Measurements from ENCODE around the gene TSC22D2. TPM values are rescaled to one million over a fixed set of nuclear protein-coding genes. Genes with fewer than 3 reads are reported as not detected.

Gene TSC22D2
- total and polyA plus RNA-seq, 2 experiments from 2014 or later, result 34.9 to 38.8 TPM

DNA sequence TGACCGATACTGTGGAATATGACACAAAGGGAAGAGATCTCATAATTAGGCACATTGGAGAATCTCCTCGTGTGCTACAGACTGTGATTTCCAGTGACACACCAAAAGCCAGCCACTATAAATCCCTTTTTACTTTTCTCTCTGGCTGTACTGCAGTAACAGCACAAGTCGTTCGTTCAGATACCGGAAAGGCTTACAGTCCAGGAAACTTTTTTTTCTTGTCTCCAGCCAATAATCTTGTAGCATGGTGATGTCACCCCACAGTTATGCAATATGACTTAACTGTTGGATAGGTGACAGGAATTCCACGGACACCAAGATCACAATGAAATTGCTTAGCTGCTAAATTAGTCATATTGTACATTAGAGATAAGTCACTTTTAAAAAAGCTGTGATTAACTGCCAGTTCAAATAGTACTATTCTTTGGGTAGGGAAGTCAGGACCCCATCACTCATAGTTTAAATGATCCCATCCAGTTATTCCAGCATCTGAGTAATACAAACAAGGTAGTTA, 36.3 kb upstream of the TSC22D2 start:
- Histone ChIP-seq H3K9me2 (replicated peaks; ENCODE audit: insufficient read depth) (no peaks in the 10 kb centered on the region), H3K27ac (peak overlapping the region; percentile 87), H3K9me3 (ENCODE audit: low read depth) (no peaks in the 10 kb centered on the region), H3K27me3 (no peaks in the 10 kb centered on the region), H3K79me2 (no peaks in the 10 kb centered on the region), H2AFZ (no peak overlapping the region), H3K4me2 (peak overlapping the region; percentile 69), H4K20me1 (ENCODE audit: insufficient read depth, poor library complexity, severe bottlenecking) (no peaks in the 10 kb centered on the region), H3K4me1 (ENCODE audit: insufficient read depth) (peaks cover 35% of the 10 kb centered on the region), H3K4me3 (no peak overlapping the region), H3K36me3 (replicated peaks; ENCODE audit: insufficient read depth, low read depth) (no peaks in the 10 kb centered on the region)
- WGBS (ENCODE audit: low lambda C conversion rate, missing lambda C conversion rate), result 20% methylated on average over 6 of the region's 6 CpGs
- peak; percentile 92 for DNase-seq (ENCODE audit: low spot score)
- TF ChIP-seq, protein P1, sequence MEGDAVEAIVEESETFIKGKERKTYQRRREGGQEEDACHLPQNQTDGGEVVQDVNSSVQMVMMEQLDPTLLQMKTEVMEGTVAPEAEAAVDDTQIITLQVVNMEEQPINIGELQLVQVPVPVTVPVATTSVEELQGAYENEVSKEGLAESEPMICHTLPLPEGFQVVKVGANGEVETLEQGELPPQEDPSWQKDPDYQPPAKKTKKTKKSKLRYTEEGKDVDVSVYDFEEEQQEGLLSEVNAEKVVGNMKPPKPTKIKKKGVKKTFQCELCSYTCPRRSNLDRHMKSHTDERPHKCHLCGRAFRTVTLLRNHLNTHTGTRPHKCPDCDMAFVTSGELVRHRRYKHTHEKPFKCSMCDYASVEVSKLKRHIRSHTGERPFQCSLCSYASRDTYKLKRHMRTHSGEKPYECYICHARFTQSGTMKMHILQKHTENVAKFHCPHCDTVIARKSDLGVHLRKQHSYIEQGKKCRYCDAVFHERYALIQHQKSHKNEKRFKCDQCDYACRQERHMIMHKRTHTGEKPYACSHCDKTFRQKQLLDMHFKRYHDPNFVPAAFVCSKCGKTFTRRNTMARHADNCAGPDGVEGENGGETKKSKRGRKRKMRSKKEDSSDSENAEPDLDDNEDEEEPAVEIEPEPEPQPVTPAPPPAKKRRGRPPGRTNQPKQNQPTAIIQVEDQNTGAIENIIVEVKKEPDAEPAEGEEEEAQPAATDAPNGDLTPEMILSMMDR (IDR thresholded peaks at IDR 0.05; ENCODE audit: poor library complexity), result no peak
- TF ChIP-seq EZH2phosphoT487 (IDR thresholded peaks at IDR 0.05; ENCODE audit: low read depth, severe bottlenecking, unreplicated experiment), result no peak
- TF ChIP-seq EZH2 (IDR thresholded peaks at IDR 0.05; ENCODE audit: borderline replicate concordance), result no peak

DNA sequence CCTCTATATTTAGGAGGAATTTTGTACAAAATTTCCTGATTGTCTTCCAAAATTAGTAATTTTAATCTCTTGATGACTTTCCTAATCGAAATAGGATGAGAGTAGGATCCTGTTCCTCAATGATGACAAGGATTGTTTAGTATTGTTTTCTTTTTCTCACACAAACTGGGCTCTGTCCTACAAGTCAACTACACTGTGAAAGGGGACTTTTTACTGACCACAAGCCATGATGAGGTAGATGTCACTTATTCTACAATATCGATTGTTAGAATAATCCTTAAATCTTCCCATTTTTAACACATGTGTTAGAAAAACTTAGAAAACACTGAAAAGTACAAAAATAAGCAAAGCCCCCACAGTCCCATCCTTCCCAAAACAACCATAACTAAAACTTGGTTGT, 35.8 kb upstream of the TSC22D2 start:
- no peak overlapping the region for H3K4me3 ChIP-seq
- peak overlapping the region; percentile 87 for H3K27ac ChIP-seq
- H3K9me3 ChIP-seq (ENCODE audit: low read depth), result no peaks in the 10 kb centered on the region
- no peaks in the 10 kb centered on the region for H3K36me3 ChIP-seq (replicated peaks; ENCODE audit: insufficient read depth, low read depth)
- no peaks in the 10 kb centered on the region for H3K9me2 ChIP-seq (replicated peaks; ENCODE audit: insufficient read depth)
- no peak for DNase-seq (ENCODE audit: low spot score)
- H3K4me2 ChIP-seq, result peak overlapping the region; percentile 32
- 93% methylated on average over 2 of the region's 2 CpGs for WGBS (ENCODE audit: low lambda C conversion rate, missing lambda C conversion rate)
- no peaks in the 10 kb centered on the region for H4K20me1 ChIP-seq (ENCODE audit: insufficient read depth, poor library complexity, severe bottlenecking)
- H3K27me3 ChIP-seq, result no peaks in the 10 kb centered on the region
- no peaks in the 10 kb centered on the region for H3K79me2 ChIP-seq
- peaks cover 36% of the 10 kb centered on the region for H3K4me1 ChIP-seq (ENCODE audit: insufficient read depth)
- H2AFZ ChIP-seq, result no peak overlapping the region
- TF ChIP-seq, protein P1 (IDR thresholded peaks at IDR 0.05; ENCODE audit: poor library complexity), result no peak
- no peak for TF ChIP-seq EZH2 (IDR thresholded peaks at IDR 0.05; ENCODE audit: borderline replicate concordance)
- no peak for TF ChIP-seq EZH2phosphoT487 (IDR thresholded peaks at IDR 0.05; ENCODE audit: low read depth, severe bottlenecking, unreplicated experiment)

DNA sequence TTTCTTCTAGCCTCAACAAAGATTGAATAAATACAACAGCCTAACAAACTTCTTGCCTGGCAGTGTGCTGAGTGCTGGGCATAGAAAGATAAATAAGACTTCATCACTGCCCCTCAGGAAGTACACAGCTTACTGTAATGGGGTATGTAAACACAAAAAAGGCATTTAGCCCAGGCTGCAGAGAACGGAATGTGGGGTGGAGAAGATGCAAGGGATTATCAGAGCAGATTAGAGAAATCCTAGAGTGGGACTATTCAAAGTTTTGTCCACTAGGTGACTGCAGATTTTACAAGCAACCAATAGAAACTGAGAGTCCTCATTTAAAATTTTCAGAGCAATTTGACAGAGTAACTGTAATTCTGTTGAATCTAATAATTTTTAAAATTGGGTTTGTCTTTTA, 35.4 kb upstream of the TSC22D2 start:
- 53% methylated on average over 1 of the region's 1 CpG for WGBS (ENCODE audit: low lambda C conversion rate, missing lambda C conversion rate)
- H3K4me2 ChIP-seq, result no peak overlapping the region

More for the DNA sequence above, 35.4 kb upstream of the TSC22D2 start:
- H3K79me2 ChIP-seq, result no peaks in the 10 kb centered on the region
- H3K27ac ChIP-seq, result peak overlapping the region; percentile 87
- no peak for DNase-seq (ENCODE audit: low spot score)
- no peaks in the 10 kb centered on the region for H3K36me3 ChIP-seq (replicated peaks; ENCODE audit: insufficient read depth, low read depth)
- no peaks in the 10 kb centered on the region for H3K27me3 ChIP-seq
- no peak overlapping the region for H3K4me3 ChIP-seq
- TF ChIP-seq EZH2phosphoT487 (IDR thresholded peaks at IDR 0.05; ENCODE audit: low read depth, severe bottlenecking, unreplicated experiment) (no peak), EZH2 (IDR thresholded peaks at IDR 0.05; ENCODE audit: borderline replicate concordance) (no peak)
- TF ChIP-seq, protein P1 (IDR thresholded peaks at IDR 0.05; ENCODE audit: poor library complexity), result no peak
- no peaks in the 10 kb centered on the region for H3K9me3 ChIP-seq (ENCODE audit: low read depth)
- H4K20me1 ChIP-seq (ENCODE audit: insufficient read depth, poor library complexity, severe bottlenecking), result no peaks in the 10 kb centered on the region
- no peaks in the 10 kb centered on the region for H3K9me2 ChIP-seq (replicated peaks; ENCODE audit: insufficient read depth)
- peaks cover 36% of the 10 kb centered on the region for H3K4me1 ChIP-seq (ENCODE audit: insufficient read depth)
- no peak overlapping the region for H2AFZ ChIP-seq
